ENCODE data around the gene ABCC11.
"Not testable (repeated sequence)": the region's sequence is repeated elsewhere in the genome, so short reads cannot be mapped to it uniquely, and the experiment has no call there.

ABCC11 gene

GRCh38 chr16:48203974-48204824, 43.1 kb downstream of the ABCC11 start:
- no peak for DNase-seq (ENCODE audit: low read depth in 2 of 2)

GRCh38 chr16:48201515-48202201, 45.7 kb downstream of the ABCC11 start:
- no peak for DNase-seq (ENCODE audit: low read depth in 2 of 2)

- DNase-seq (ENCODE audit: low read depth in 2 of 2) = no peak
Observed at GRCh38 chr16:48197294-48197693, 50.0 kb downstream of the ABCC11 start.

GRCh38 chr16:48194828-48195556, 52.3 kb downstream of the ABCC11 start:
- no peak for DNase-seq (ENCODE audit: low read depth in 2 of 2)

DNA sequence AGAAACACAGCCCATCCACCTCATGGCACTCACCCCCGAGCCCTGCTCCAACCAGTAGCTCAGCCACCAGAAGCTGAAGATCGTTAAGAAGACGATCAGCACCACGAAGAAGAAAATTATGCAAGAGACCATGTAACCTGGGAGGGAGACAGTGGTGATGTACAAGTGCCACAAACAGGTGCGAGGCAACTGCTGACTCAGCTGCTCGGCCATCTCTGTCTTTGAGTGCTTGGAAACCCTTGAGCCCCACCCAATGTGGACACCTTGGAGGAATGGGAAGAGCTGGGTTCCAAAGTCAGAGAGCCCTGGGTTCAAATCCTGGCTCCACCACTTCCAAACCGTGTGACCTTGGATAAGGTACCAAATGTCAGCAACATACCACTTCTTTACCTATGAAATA, 53.5 kb downstream of the ABCC11 start:
- DNase-seq (ENCODE audit: low read depth in 2 of 2) = no peak

GRCh38 chr16:48188449-48189102, 58.8 kb downstream of the ABCC11 start:
- no peak for DNase-seq (ENCODE audit: low read depth in 2 of 2)

DNA sequence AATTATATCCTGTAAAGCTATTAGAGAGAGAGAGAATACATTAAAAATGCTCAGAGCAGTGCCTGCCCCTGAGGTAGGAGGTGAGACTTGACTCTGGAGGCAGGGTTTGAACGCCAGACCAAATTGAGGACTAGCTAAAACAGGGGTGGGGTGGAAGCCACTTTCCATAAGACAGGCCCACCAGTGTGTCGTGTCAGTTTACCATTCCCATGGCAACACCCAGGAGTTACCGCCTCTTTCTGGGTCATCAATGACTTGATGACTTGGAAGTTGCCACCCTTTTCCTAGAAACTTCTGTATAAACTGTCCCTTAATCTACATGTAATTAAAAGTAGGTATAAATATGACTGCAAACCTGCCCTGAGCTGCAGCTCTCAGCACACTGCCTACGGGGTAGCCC, 59.6 kb downstream of the ABCC11 start:
- no peak for DNase-seq (ENCODE audit: low read depth in 2 of 2)

DNA sequence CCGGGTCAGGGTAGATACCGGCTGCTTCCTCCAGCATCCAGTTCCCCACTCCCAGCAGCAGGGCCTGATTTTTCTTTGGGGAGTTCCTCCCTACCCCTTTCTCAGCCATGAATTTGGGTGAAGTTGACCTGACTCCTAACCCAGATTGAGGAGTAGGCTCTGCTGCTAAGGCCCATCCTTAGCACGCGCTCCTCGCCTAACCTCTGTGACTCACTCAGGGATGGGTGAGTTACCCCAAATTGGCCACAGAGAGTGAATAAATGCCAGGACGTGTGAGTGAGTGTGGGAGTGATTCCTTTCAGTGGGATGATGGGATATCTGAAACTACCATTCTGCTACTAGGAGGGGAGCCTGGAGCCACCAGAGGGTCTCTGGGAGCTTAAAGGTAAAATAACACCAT, 62.7 kb downstream of the ABCC11 start:
- no peak for DNase-seq (ENCODE audit: low read depth in 2 of 2)

- DNase-seq (ENCODE audit: low read depth in 2 of 2) = no peak
Observed at GRCh38 chr16:48182979-48183537, 64.3 kb downstream of the ABCC11 start.

- not testable (repeated sequence) for DNase-seq (ENCODE audit: low read depth in 2 of 2)
Observed at GRCh38 chr16:48181746-48182520, 65.4 kb downstream of the ABCC11 start.

DNA sequence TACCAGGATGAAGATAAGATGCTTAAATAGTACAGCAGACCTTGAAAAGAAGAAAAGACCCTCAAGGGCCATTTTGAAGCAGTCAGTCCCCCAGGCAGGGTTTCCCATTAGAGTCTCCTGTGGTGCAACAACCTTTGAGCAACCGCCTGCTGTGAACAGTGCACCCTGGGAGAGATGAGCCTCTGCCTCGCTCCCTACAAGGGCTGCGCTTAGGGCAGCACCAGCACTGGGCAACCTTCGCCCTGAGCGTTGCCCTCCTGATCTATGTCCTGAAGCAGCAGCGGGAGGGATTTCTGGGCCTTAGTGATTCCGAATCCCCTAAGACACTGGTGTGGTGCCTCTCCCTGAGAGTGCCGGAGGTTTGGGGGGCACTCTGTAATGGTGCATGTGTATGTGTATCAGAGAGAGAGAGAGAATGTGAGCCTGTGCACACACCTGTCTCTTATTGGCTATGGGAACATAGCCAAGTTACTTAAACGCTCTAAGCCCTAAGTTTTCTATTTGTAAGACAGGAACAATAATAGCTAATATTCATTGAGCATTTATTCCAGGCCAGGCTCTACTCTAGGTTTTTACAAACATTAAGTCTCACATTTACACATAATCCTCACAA, 66.4 kb downstream of the ABCC11 start:
- DNase-seq (ENCODE audit: low read depth in 2 of 2) = no peak

- DNase-seq (ENCODE audit: low read depth in 2 of 2) = no peak
Observed at GRCh38 chr16:48176635-48177408, 70.5 kb downstream of the ABCC11 start.

DNA sequence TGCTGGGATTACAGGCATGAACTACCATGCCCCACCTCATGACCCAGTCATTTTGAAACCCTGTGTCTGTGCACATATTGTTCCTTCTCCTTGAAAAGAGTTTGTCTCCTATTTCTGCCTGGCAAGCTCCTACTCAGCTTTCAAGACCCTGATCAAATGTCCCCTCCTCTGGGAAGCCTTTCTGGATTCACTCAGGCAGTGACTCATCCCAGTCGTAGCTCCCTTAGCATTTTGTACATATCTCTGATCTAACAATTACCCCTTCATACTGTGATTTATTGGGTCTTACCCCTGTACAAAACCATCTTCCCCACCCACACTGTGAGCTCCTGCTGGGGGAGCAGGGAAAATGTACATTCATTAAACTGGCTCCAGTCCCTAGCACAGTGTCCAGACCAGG, 73.5 kb downstream of the ABCC11 start:
- DNase-seq (ENCODE audit: low read depth in 2 of 2) = no peak

- no peak for DNase-seq (ENCODE audit: low read depth in 2 of 2)
Observed at GRCh38 chr16:48172682-48173081, 74.7 kb downstream of the ABCC11 start.

DNA sequence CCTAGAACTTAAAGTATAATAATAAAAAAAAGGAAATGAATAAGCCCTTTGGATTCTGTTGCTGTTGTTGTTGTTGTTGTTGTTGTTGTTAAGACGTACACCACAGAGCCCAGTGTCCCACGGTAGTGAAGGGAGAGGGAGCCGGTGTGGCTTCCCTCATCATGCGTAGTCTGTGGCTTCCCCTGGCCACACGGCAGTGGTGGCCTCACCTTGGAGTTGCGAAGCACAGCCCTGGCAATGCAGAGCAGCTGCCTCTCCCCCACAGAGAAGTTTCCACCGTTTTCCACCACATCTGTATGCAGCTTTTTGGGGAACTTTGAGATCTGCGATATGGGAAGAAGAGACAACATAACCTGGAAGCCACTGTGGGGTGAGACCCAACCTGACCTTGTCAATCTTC, 77.4 kb downstream of the ABCC11 start:
- DNase-seq (ENCODE audit: low read depth in 2 of 2) = no peak

GRCh38 chr16:48168075-48168474, 79.3 kb downstream of the ABCC11 start:
- no peak for DNase-seq (ENCODE audit: low read depth in 2 of 2)

GRCh38 chr16:48166617-48167016, 80.7 kb downstream of the ABCC11 start:
- DNase-seq (ENCODE audit: low read depth in 2 of 2) = not testable (repeated sequence)

DNA sequence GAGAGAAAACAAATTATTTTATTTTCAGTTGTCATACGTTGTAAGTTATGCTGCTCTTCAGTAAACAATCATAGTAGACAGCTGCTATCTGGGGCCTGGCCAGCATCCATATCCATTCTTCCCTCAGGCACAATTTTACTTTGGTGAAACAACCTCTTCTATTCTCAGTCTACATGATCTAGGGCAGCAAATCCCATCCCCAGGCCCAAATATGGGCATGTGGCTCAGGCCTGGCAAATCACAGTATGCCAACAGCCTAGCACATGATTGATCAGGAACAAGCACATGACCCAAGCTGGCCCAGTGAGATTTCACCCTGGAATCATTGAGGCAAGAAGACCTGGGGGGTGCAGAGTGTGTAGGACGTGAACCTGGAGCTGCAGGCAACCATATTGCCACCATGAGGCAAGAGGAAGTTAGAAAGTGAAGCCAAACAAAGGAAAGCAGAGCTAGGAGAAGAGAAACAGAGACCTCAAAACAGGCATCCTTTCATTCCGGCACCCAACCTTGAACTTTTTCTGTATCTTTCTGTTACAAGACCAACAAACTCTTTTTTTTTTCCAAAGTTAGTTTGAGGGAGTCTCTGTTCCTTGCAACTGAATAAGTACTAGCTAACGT, 81.3 kb downstream of the ABCC11 start:
- no peak for DNase-seq (ENCODE audit: low read depth in 2 of 2)

Data from stimulated activated CD4-positive, alpha-beta T cell treated with anti-CD3 and anti-CD28 coated beads, Interleukin-1b, Interleukin-23, amount 100 ng/mL, for 1 hour (primary cell).